AG04449 (cell line): ENCODE results near the gene MARS1.

Experiments
- CTCF ChIA-PET: fragments of 350-600 bp; formaldehyde crosslinking; extraction: SDS; loops from one replicate; lab custom pipeline; 2021; ENCODE audit warnings: antibody characterized with exemption; lab: Yijun Ruan, JAX
- POLR2A ChIA-PET: fragments of 400-600, 350-600 bp; formaldehyde crosslinking; extraction: SDS; loops from one replicate; lab custom pipeline; 2020; ENCODE audit warnings: antibody characterized with exemption, inconsistent platforms; lab: Yijun Ruan, JAX
- DNase-seq: peaks from one replicate; pipeline ENCODE4 v3.0.0-alpha.2; 2010; ENCODE audit warnings: low read depth, low spot score
- H3K4me3 ChIP-seq: 2 replicates; pipeline ENCODE4 v1.5.1; 2011; ENCODE audit warnings: low read depth, mild to moderate bottlenecking, control low read depth, low read length
- TF ChIP-seq, protein P1 (sequence below): IDR thresholded peaks from one replicate; pipeline ENCODE4 v1.5.1; 2011; ENCODE audit warnings: mild to moderate bottlenecking, moderate library complexity, low read length, control low read depth, inconsistent platforms; ENCODE audit not compliant: insufficient read depth; ENCODE audit errors: missing control alignments

The MARS1 gene

DNA sequence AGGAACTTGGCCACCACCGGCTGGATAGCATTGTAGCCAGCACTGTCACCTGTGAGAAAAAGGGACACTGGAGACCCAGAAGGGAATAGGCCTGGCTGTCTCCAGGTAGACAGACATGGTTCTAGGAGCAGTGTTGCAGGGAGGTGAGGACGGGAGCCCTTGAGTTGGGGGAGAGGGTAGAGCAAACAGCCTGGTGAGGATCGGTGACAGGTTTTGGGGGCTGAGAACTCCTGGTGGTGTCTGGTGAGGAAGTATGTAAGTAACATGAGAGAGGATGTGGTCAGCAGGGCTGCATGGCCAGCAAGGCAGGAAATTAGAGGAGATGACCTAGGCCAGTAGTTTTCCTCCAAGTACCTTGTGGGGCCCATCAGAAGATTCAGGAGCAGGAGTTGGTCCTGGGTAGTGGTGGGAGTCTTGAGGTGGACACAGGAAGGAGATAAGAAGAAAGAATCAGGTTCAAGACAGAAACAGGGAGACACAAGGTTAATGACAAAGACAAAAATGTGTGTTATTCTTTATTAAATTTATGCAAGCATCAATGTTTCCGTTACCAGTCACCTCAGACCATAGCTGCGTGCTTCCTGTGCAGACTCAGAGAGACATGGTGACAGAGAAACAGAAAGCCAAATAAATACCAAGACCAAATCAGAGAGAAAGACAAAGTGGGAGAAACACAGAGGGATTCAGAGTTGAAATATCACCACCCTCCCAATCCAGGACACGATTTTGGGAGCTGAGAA is 8.3 kb upstream of the MARS1 start, which contains the start of gene ARHGAP9:
Gene ARHGAP9 (minus strand): TSS at position 491 of the 740 bp plus-strand sequence. CDS start 460 bp downstream, at position 31.
- no peak within 1 kb of the TSS for H3K4me3 ChIP-seq
- DNase-seq: no peak
- ChIA-PET CTCF (interaction anchor here (1.1 to 20.7 kb wide), 2 partner anchors 18 to 27 kb away, joined by 4 to 321 read pairs; partner anchors contain the start of gene GLI1), POLR2A (no interaction called here)
- TF ChIP-seq, protein P1, sequence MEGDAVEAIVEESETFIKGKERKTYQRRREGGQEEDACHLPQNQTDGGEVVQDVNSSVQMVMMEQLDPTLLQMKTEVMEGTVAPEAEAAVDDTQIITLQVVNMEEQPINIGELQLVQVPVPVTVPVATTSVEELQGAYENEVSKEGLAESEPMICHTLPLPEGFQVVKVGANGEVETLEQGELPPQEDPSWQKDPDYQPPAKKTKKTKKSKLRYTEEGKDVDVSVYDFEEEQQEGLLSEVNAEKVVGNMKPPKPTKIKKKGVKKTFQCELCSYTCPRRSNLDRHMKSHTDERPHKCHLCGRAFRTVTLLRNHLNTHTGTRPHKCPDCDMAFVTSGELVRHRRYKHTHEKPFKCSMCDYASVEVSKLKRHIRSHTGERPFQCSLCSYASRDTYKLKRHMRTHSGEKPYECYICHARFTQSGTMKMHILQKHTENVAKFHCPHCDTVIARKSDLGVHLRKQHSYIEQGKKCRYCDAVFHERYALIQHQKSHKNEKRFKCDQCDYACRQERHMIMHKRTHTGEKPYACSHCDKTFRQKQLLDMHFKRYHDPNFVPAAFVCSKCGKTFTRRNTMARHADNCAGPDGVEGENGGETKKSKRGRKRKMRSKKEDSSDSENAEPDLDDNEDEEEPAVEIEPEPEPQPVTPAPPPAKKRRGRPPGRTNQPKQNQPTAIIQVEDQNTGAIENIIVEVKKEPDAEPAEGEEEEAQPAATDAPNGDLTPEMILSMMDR: no peak

DNA sequence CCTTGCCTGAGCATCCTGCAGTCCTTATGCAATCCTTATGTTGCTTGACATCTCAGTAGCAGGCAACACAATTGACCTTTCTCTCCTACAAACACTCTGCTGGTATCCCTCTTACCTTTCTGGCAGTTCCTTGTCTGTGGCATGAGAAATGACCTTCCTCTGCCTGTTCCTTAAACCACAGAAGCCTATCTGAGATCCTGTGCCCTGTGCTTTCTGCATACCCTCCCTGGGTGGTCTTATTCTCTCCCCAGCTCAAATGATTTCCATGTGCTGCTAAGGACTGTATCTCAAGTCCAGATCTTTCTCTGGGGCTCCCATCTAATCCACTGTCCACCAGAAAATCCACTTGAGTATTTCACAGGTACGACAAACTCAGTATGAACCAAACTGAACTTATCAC is 6.2 kb upstream of the MARS1 start:
- ChIA-PET POLR2A (no interaction called here), CTCF (interaction anchor here (1.6 to 20.7 kb wide), 2 partner anchors 10 to 20 kb away, joined by 7 to 321 read pairs; partner anchors contain the start of gene GLI1)
- TF ChIP-seq, protein P1: no peak
- H3K4me3 ChIP-seq: no peak overlapping the region
- no peak for DNase-seq

DNA sequence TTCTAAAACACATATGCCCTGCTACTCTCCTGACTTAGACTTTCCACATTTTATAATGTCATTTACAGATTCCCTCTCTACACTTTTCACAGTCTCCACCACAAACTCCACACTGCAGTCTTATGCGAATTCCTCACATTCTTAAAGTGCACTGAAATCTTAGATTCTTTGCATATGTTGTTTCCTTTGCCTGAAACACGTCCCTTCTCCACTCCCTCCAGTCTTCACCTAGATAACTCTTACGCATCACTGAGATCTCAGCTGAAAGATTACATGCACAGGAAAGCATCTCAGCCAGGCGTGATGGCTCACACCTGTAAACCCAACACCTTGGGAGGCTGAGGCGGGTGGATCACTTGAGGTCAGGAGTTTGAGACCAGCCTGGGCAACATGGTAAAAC is 4.4 kb upstream of the MARS1 start:
- ChIA-PET CTCF (interaction anchor here (20.7 kb wide), 1 partner anchor 22 kb away, joined by 321 read pairs; the partner anchor contains the start of gene GLI1), POLR2A (no interaction called here)
- no peak overlapping the region for H3K4me3 ChIP-seq
- DNase-seq: peak; percentile 49
- TF ChIP-seq, protein P1: no peak

DNA sequence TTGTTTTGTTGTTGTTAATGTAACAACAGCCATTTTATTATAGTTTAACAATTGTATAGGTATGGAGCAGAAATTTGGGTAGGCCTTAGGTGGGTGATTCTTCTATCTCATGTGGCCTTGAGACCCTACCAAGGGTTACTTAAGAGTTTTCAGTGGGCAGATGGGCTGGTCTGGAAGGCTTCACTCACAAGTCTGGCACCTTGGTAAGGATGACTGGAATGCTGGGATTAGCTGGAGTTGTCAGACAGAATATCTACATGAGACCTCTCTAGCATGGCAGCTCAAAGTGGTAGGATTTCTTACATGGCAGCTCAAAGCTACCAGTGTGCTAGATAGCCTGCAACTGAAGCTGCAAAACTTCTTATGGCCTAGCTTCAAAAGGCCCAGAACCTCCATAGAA is 2.2 kb upstream of the MARS1 start:
- CTCF ChIA-PET: interaction anchor here (1.0 to 20.7 kb wide), 3 partner anchors 24 to 271 kb away, joined by 5 to 321 read pairs (median 5); partner anchors contain the start of gene GLI1
- TF ChIP-seq, protein P1: no peak
- POLR2A ChIA-PET: no interaction called here
- no peak overlapping the region for H3K4me3 ChIP-seq
- DNase-seq: no peak

DNA sequence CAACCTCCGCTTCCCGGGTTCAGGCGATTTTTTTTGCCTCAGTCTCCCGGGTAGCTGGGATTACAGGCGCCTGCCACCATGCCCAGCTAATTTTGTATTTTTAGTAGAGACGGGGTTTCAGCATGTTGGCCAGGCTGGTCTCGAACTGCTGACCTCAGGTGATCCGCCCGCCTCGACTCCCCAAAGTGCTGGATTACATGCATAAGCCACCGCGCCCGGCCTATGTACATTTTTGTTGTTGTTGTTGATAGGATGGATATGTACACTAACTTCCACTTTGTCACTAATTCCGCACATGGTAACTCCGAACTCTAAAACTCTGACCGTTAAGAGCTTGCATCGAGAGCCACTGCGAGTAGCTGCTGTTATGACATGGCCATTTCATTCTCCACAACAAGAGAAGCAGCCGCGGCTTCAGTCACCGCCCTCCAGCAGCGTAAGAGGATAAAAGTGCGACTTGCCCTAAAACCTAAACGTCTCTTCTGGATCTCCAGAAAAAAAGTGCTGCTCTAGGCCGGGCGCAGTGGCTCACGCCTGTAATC is 742 bp upstream of the MARS1 start:
- CTCF ChIA-PET: interaction anchor here (1.0 to 20.7 kb wide), 2 partner anchors 12 to 25 kb away, joined by 3 to 321 read pairs; partner anchors contain the start of gene GLI1
- POLR2A ChIA-PET: interaction anchor here (0.7 to 1.5 kb wide), 2 partner anchors 12 to 33 kb away, joined by 3 to 5 read pairs; no protein-coding TSS in a partner anchor
- TF ChIP-seq, protein P1: no peak
- H3K4me3 ChIP-seq: no peak overlapping the region
- no peak for DNase-seq
